SIG-M5 (cell line): ENCODE measurements around the gene CENPO.

Source experiments
- DNase-seq: peaks from one replicate; lab custom pipeline; 2025; lab: John Stamatoyannopoulos, UW

The CENPO gene

GRCh38 chr2:24863641-24864040 is 70.4 kb downstream of the CENPO start:
- DNase-seq = no peak

DNA sequence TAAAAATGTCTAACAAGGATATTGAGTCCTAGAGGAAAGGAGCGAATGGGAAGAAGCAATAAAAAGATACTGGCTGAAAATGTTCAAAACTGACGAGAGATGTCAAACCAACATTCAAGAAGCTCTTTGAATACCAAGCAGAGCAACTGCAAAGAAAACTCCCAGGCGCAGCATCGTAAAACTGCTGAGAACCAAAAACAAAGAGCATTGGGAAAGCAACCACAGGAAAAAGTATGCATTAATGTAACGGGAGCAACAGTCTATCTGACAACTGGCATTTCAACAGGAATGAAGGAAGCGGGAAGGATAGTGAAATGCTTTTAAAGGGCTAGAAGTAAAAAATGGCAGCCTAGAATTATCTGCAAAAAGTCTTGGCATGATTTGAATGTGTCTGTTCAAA is 73.7 kb downstream of the CENPO start:
- DNase-seq = no peak

- DNase-seq = no peak
Observed at GRCh38 chr2:24870440-24870839, 77.2 kb downstream of the CENPO start.

- DNase-seq = no peak
Observed at GRCh38 chr2:24870891-24871705, 77.9 kb downstream of the CENPO start.

GRCh38 chr2:24871852-24872333 is 78.7 kb downstream of the CENPO start:
- DNase-seq = no peak
